HG03139 (cell line): Measurements from ENCODE around the gene RAD21L1.
"Not testable (repeated sequence)": the region's sequence is repeated elsewhere in the genome, so short reads cannot be mapped to it uniquely, and the experiment has no call there.

ENCODE experiments used
- ATAC-seq: cut with Tn5 transposase; IDR thresholded peaks from one replicate; pipeline ENCODE4 v1.9.1; 2021; ENCODE audit not compliant: unreplicated experiment

The RAD21L1 gene

GRCh38 chr20:1199212-1199873 lies 26.5 kb upstream of the RAD21L1 start:
- no peak for ATAC-seq

- ATAC-seq: no peak
These were observed 25.9 kb upstream of the RAD21L1 start for GRCh38 chr20:1199964-1200363.

- ATAC-seq: no peak
These were observed 22.9 kb upstream of the RAD21L1 start, which contains the start of gene C20orf202 for GRCh38 chr20:1202762-1203504. Gene C20orf202 (plus strand): TSS chr20:1203454. CDS start chr20:1203586, 132 bp downstream.

GRCh38 chr20:1203630-1204029 lies 22.2 kb upstream of the RAD21L1 start:
- no peak for ATAC-seq

DNA sequence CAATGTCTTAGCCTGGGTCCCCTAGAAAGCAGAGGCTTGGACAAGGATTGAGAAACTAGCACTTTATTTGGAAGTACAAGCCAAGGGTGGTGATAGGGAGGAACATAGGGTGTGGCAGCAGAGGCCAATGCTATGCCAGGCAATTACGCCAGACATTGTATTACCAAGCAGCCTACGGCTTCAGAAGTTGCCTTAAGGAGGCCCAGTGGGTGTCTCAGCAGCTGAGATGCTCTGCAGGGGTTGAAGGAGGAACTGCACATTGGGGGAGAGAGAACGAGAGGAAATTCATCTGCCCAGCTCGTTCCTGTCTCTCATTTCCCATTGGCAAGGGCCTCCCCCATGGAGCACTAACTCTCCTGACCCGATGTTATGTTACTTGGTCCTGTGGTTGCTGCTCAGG lies 21.7 kb upstream of the RAD21L1 start:
- no peak for ATAC-seq

DNA sequence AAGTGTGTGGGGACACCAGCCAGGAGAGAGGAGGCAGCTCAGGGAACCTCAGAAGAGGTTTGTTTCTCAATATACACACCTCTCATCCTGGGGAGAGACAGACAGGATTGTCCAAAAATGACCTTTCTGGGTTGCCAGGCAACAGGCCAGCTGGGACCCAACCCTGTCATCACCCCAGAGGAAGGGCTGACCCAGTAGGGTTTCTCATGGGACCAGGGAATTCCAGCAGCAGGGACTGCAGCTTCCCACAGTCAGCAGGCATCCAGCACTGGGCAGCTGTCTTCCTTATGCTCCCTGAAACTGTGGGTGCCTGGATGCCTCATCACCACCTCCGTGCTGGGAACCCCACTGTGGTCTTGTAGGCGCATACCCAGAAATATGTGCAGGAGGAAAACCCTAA lies 21.3 kb upstream of the RAD21L1 start:
- ATAC-seq: no peak

GRCh38 chr20:1205802-1206201 lies 20.0 kb upstream of the RAD21L1 start:
- ATAC-seq: no peak

- no peak for ATAC-seq
These were observed 19.3 kb upstream of the RAD21L1 start for GRCh38 chr20:1206366-1207148.

DNA sequence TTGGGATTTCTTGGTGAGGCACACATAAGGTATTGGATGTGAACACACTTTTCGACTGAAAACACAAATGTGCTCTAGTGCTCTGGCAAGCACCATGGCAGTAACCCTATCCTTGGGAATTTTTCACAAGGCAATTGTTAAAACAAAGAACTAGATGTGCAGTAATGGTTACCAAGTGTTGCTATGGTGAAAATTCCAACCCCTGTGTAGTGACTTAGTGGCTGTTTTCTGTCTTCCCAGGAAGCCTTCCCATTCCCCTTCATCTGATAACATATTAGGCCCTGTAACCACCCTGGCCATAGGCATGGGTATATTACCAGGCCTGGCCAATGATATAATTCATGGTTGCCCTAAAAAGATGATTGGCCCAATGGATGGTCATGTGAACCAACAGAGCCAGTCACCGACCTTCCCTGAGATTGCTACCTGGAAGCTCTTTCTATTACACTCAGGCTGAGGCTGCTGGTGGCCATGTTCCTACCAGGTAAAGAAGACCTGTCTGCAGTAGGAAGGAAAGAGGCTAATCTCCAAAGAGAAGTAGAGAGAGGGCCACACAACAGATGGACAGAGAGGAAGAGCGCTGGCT lies 18.5 kb upstream of the RAD21L1 start:
- no peak for ATAC-seq

GRCh38 chr20:1209447-1210387 lies 16.1 kb upstream of the RAD21L1 start:
- no peak for ATAC-seq

DNA sequence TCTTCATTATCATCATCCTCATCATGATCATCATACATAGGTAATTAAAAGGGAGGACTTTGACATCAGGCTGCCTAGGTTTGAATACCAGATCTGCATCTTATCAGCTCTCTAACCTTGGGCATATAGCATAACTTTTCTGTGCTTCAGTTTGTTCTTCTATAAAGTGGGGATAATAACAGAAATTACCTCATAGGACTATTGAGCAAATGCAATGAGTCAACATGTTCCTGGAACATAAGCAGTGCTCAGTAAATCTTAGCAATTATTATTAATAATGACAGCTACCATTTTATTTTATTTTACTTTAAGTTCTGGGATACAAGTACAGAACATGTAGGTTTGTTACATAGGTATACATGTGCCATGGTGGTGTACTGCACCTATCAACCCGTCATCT lies 15.3 kb upstream of the RAD21L1 start:
- no peak for ATAC-seq

DNA sequence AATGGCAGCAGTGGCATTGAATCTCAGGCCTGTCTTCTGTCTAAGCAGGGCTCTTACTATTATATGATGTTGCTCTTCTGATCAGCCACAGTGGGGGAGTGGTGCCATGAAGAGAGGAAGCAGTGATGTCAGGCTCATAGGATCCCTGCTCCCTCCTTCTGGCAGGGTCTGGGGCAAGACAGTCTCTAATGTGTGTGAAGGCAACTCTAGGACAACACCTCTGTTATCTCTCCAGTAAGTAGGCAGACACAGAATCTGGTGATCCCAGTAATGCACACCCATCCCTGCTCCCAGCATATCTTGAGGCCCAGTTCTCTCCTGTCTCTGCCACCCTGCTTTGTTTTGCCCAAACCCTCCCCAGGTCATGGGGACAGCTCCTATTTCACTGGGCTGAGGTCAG lies 13.8 kb upstream of the RAD21L1 start:
- ATAC-seq: no peak

GRCh38 chr20:1212607-1213396 lies 13.0 kb upstream of the RAD21L1 start:
- peak; percentile 67 for ATAC-seq

GRCh38 chr20:1214838-1215261 lies 11.0 kb upstream of the RAD21L1 start:
- no peak for ATAC-seq

- ATAC-seq: no peak
These were observed 10.3 kb upstream of the RAD21L1 start for GRCh38 chr20:1215386-1216170.

DNA sequence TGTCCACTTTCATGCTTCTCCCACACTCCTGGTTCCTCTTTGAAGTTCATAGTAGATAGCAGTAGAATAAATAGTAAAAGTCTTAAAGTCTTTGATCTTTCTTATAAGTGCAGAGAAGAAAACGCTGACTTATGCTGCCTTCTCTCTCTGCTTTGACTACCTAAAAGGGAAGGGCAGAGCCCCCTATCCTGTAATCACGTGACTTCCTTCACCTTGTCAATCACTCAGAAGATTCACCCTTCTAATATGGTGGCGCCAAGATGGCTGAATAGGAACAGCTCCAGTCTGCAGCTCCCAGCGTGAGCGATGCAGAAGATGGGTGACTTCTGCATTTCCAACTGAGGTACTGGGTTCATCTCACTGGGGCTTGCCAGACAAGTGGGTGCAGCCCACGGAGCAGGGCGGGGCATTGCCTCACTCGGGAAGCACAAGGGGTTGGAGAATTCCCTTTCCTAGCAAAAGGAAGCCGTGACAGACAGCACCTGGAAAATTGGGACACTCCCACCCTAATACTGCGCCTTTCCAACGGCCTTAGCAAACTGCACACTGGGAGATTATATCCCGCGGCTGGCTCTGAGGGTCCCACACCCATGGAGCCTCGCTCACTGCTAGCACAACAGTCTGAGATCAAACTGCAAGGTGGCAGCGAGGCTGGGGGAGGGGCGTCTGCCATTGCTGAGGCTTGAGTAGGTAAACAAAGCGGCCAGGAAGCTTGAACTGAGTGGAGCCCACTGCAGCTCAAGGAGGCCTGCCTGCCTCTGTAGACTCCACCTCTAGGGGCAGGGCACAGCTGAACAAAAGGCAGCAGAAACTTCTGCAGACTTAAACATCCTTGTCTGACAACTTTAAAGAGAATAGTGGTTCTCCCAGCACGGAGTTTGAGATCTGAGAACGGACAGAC lies 9.1 kb upstream of the RAD21L1 start:
- ATAC-seq: not testable (repeated sequence)

GRCh38 chr20:1222750-1223149 lies 3.1 kb upstream of the RAD21L1 start:
- ATAC-seq: not testable (repeated sequence)
